ENCODE data around the gene BMPR1B.
"Not testable (repeated sequence)": the region's sequence is repeated elsewhere in the genome, so short reads cannot be mapped to it uniquely, and the experiment has no call there.

BMPR1B gene

GRCh38 chr4:94826206-94826605 lies 68.5 kb downstream of the BMPR1B start:
- H3K4me3 ChIP-seq (replicated peaks; ENCODE audit: low read depth, low read length), result no peak overlapping the region
- TF ChIP-seq CTCF (IDR thresholded peaks at IDR 0.05; ENCODE audit: low read length, missing control alignments), result no peak
- peak; percentile 11 for DNase-seq (ENCODE audit: low read depth)

DNA sequence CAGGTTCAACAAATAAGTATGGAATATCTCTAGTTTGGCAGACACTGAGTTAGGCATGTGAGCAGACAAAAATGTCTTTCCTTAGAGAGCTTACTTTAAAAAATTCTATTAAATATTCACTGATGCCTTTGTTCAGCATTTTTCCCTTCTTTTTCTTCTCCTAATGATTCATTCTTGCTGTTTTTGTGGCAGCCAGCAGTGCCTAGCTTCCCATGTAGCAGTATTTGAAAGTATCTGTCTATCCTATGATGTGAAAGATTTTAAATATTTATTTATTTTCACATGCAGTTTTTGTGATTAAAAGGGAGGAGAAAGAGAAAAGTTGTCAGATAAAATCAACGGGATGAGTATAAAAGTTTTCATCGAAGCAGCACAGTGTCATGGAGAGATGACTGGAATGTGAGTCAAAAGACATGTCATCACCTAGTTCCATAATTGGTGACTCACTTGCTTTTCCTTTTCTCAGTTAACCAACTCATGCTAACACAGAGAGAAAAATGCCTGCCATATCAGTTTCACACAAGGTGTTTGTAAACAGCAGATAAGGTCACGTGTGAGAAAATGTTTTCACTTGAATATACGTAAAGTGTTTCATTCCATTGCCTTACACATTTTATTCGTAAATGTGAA lies 69.8 kb downstream of the BMPR1B start:
- DNase-seq (ENCODE audit: low read depth), result peak; percentile 68

DNA sequence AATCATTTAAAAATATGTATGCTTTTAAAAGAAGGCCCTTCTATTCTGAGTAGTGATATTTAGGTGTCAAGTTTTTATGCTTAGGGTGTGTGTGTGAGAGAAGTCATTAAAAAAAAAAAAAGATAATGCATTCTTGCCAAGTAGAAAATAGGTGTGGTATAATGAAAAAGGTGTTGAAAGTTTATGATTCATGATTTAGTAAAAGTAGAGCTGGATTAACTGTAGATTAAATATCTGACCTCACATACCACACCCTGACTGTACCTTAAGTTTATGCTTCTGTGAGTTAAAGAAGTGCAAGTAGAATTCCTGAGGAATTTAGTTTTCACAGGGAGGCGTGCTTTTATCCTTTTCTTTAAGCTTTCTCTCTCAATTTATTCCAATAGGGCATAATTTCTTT lies 71.1 kb downstream of the BMPR1B start:
- DNase-seq (ENCODE audit: low read depth), result no peak
- no peak for TF ChIP-seq CTCF (IDR thresholded peaks at IDR 0.05; ENCODE audit: low read length, missing control alignments)
- H3K4me3 ChIP-seq (replicated peaks; ENCODE audit: low read depth, low read length), result no peak overlapping the region

More for the DNA sequence above, 69.8 kb downstream of the BMPR1B start:
- TF ChIP-seq CTCF (IDR thresholded peaks at IDR 0.05; ENCODE audit: low read length, missing control alignments), result no peak
- no peak overlapping the region for H3K4me3 ChIP-seq (replicated peaks; ENCODE audit: low read depth, low read length)

GRCh38 chr4:94831607-94832006 lies 73.9 kb downstream of the BMPR1B start:
- no peak for TF ChIP-seq CTCF (IDR thresholded peaks at IDR 0.05; ENCODE audit: low read length, missing control alignments)
- no peak for DNase-seq (ENCODE audit: low read depth)
- H3K4me3 ChIP-seq (replicated peaks; ENCODE audit: low read depth, low read length), result no peak overlapping the region

DNA sequence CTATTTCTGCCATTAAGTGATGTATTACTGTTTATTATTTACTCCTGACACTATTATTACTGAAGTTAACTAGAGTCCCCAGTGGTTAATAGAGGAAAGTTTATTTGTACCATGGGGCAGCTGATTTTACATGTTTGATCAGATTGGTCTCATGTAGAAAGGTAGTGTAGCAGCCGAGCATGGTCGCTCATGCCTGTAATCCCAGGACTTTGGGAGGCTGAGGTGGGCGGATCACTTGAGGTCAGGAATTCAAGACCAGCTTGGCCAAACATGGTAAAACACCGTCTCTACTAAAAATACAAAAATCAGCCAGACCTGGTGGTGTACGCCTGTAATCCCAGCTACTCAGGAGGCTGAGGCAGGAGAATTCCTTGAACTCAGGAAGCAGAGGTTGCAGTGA lies 74.6 kb downstream of the BMPR1B start:
- DNase-seq (ENCODE audit: low read depth); H3K4me3 ChIP-seq (replicated peaks; ENCODE audit: low read depth, low read length): not testable (repeated sequence)

DNA sequence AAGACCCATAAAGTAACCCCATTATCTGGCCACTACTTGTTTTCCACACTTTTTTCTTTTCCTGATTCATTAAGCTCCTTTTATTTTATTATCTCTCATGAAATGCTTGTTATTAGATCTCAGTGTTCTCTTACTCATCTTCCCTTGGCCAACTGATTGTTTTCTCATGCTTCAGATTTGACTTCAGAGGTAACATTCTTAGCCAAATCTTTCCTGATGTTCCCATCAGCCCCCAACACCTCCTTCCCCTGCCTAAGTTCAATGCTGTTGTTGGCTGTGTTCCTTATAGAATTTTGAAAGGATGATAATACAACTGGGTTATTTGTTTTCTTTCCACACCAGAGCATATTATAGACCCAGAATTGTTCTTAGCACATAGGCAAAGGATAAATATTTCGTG lies 75.6 kb downstream of the BMPR1B start:
- no peak for TF ChIP-seq CTCF (IDR thresholded peaks at IDR 0.05; ENCODE audit: low read length, missing control alignments)
- no peak overlapping the region for H3K4me3 ChIP-seq (replicated peaks; ENCODE audit: low read depth, low read length)
- no peak for DNase-seq (ENCODE audit: low read depth)

DNA sequence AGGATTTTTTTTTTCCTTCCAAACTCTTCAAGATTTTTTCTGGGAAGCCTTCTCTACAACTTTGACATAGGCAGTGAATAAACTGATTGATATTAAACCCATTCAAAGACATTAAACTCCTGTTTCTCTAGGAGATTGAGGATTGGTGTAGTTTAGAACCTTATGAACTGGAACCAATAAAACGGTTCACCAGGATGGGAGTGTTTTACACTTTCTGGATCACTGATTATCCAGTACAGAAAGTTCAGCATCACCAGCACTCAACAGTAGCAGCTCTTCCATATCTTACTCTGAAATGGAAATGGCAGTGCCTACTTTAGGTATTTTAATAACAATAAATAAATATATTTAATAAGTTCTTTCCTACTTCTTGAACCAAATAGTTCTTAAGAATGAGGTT lies 76.7 kb downstream of the BMPR1B start:
- no peak for DNase-seq (ENCODE audit: low read depth)
- H3K4me3 ChIP-seq (replicated peaks; ENCODE audit: low read depth, low read length), result no peak overlapping the region
- no peak for TF ChIP-seq CTCF (IDR thresholded peaks at IDR 0.05; ENCODE audit: low read length, missing control alignments)

DNA sequence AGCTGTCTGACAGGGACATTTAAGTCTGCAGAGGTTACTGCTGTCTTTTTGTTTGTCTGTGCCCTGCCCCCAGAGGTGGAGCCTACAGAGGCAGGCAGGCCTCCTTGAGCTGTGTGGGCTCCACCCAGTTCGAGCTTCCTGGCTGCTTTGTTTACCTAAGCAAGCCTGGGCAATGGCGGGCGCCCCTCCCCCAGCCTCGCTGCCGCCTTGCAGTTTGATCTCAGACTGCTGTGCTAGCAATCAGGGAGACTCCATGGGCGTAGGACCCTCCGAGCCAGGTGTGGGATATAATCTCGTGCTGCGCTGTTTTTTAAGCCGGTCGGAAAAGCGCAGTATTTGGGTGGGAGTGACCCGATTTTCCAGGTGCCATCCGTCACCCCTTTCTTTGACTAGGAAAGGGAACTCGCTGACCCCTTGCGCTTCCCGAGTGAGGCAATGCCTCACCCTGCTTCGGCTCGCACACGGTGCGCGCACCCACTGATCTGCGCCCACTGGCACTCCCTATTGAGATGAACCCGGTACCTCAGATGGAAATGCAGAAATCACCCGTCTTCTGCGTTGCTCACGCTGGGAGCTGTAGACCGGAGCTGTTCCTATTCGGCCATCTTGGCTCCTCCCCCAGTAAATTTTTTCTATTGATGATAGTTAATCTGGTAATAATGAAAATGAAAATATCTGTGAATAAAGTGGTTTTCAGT lies 83.6 kb downstream of the BMPR1B start:
- not testable (repeated sequence) for DNase-seq (ENCODE audit: low read depth); H3K4me3 ChIP-seq (replicated peaks; ENCODE audit: low read depth, low read length)
